22Rv1 (cell line): ENCODE results near the gene RAD51B.

Source experiments
- H3K27ac ChIP-seq: fragments of 450-650 bp; 2 replicates; pipeline ENCODE4 v1.5.1; 2017
- CTCF ChIP-seq: fragments of 450-650 bp; IDR thresholded peaks from 2 replicates; pipeline ENCODE4 v1.5.1; 2017; ENCODE audit warnings: mild to moderate bottlenecking
- ZFX ChIP-seq: fragments of 450-650 bp; IDR thresholded peaks from 2 replicates; pipeline ENCODE4 v1.6.1; 2017; ENCODE audit warnings: antibody characterized with exemption, borderline replicate concordance

The RAD51B gene

GRCh38 chr14:68632054-68632895 is 812.7 kb downstream of the RAD51B start:
- H3K27ac ChIP-seq = no peak overlapping the region
- TF ChIP-seq CTCF (no peak), ZFX (no peak)

- TF ChIP-seq ZFX (no peak), CTCF (no peak)
- no peak overlapping the region for H3K27ac ChIP-seq
Measured at GRCh38 chr14:68633131-68633991, 813.8 kb downstream of the RAD51B start.

GRCh38 chr14:68634332-68634731 is 814.8 kb downstream of the RAD51B start:
- TF ChIP-seq CTCF (no peak), ZFX (no peak)
- no peak overlapping the region for H3K27ac ChIP-seq

GRCh38 chr14:68634874-68635595 is 815.5 kb downstream of the RAD51B start:
- no peak overlapping the region for H3K27ac ChIP-seq
- no peak for TF ChIP-seq ZFX
- no peak for TF ChIP-seq CTCF

- H3K27ac ChIP-seq = no peak overlapping the region
- TF ChIP-seq CTCF (no peak), ZFX (no peak)
Measured at GRCh38 chr14:68636597-68636996, 817.0 kb downstream of the RAD51B start.

GRCh38 chr14:68637106-68638021 is 817.8 kb downstream of the RAD51B start:
- no peak overlapping the region for H3K27ac ChIP-seq

More at GRCh38 chr14:68637106-68638021, 817.8 kb downstream of the RAD51B start:
- TF ChIP-seq ZFX (no peak), CTCF (no peak)
